ENCODE data around the gene ZNF268. TPM values are rescaled to one million over a fixed set of nuclear protein-coding genes. Genes with fewer than 3 reads are reported as not detected.

ZNF268 gene
- polyA plus RNA-seq, 1 experiment: 16.1 TPM

DNA sequence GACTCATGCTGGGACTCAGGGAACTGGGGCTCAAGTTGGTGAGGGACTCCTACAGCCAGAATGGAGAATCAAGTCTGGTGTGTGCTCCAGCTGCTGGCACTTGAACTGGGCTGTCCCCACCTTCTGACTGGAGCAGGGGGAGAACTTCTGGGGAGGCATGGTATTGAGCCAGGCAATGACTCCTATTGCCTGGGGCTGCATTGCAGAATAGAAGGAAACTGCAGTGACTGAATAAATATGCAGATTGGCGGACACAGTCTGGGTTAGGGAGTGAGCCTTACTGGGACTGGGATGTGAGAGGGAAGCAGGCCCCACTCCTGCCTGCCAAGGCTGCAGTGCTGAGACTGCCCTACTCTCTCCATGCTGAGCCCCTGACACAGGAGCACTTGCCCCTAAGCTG, 8.8 kb upstream of the ZNF268 start:
- CTCF ChIA-PET: interaction anchor here (1.1 kb wide), 1 partner anchor 9 kb away, joined by 3 read pairs; the partner anchor contains the start of gene ZNF268

DNA sequence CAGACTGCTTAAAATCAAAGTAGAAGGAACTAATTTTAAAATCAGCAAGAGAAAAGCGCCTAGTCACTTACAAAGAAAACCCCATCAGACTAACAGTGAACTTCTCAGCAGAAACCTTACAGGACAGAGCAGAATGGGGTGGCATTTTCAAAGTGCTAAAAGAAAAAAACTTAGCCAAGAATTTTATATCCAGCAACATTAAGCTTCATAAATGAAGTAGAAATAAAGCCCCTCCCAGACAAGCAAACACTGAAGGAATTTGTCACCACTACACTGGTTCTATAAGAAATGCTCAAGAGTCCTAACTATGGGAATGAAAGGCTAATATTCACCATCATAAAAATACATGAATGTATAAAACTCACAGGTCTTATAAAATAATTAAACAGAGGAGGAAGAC, 6.4 kb upstream of the ZNF268 start:
- H3K27me3 ChIP-seq (ENCODE audit: control insufficient read depth, insufficient read depth, low read length): no peaks in the 10 kb centered on the region
- TF ChIP-seq, protein P1, sequence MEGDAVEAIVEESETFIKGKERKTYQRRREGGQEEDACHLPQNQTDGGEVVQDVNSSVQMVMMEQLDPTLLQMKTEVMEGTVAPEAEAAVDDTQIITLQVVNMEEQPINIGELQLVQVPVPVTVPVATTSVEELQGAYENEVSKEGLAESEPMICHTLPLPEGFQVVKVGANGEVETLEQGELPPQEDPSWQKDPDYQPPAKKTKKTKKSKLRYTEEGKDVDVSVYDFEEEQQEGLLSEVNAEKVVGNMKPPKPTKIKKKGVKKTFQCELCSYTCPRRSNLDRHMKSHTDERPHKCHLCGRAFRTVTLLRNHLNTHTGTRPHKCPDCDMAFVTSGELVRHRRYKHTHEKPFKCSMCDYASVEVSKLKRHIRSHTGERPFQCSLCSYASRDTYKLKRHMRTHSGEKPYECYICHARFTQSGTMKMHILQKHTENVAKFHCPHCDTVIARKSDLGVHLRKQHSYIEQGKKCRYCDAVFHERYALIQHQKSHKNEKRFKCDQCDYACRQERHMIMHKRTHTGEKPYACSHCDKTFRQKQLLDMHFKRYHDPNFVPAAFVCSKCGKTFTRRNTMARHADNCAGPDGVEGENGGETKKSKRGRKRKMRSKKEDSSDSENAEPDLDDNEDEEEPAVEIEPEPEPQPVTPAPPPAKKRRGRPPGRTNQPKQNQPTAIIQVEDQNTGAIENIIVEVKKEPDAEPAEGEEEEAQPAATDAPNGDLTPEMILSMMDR (IDR thresholded peaks at IDR 0.05; ENCODE audit: low read depth, low read length): no peak
- H3K4me3 ChIP-seq (ENCODE audit: low read depth, low read length): no peak overlapping the region
- H3K9me3 ChIP-seq (ENCODE audit: control insufficient read depth, insufficient read depth, low read length): peaks cover 34% of the 10 kb centered on the region
- POLR2A ChIA-PET: no interaction called here
- CTCF ChIA-PET: no interaction called here
- H3K27ac ChIP-seq (ENCODE audit: low read depth, low read length): no peak overlapping the region
- DNase-seq (ENCODE audit: low read depth, low spot score): no peak

More for the DNA sequence above, 8.8 kb upstream of the ZNF268 start:
- no peak overlapping the region for H3K4me3 ChIP-seq (ENCODE audit: low read depth, low read length)
- DNase-seq (ENCODE audit: low read depth, low spot score): no peak
- H3K9me3 ChIP-seq (ENCODE audit: control insufficient read depth, insufficient read depth, low read length): peaks cover 36% of the 10 kb centered on the region
- TF ChIP-seq, protein P1 (IDR thresholded peaks at IDR 0.05; ENCODE audit: low read depth, low read length): no peak
- POLR2A ChIA-PET: no interaction called here
- H3K27me3 ChIP-seq (ENCODE audit: control insufficient read depth, insufficient read depth, low read length): no peaks in the 10 kb centered on the region
- H3K27ac ChIP-seq (ENCODE audit: low read depth, low read length): no peak overlapping the region

DNA sequence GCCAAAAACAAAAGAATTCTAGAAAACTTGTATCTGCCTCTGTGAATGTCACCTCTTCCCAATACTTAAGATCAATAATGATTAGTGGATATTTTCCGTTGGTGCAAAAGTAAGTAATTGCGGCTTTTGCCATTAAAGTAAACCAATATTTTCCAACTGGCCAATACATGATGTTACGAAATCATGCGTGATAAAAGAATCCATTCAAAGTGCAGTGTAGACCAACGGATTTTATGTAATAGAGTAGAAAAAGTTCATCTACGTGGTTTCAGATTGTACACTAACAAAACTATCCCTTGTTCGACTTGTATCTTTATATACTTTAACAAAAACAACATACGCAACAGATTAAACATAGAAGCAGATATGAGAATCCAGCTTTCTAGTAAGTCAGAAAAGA, 626 bp upstream of the ZNF268 start:
- H3K4me3 ChIP-seq (ENCODE audit: low read depth, low read length): no peak overlapping the region
- ChIA-PET POLR2A (interaction anchor here (0.9 to 1.7 kb wide), 3 partner anchors 50 to 194 kb away, joined by 4 to 7 read pairs (median 5); partner anchors contain the start of genes ZNF10, ZNF26 and ZNF891), CTCF (interaction anchor here (0.7 to 2.2 kb wide), 10 partner anchors 8 to 196 kb away, joined by 3 to 8 read pairs (median 4); partner anchors contain the start of genes ZNF10, ZNF26 and ZNF891)
- TF ChIP-seq, protein P1 (IDR thresholded peaks at IDR 0.05; ENCODE audit: low read depth, low read length): no peak
- no peak overlapping the region for H3K27ac ChIP-seq (ENCODE audit: low read depth, low read length)
- DNase-seq (ENCODE audit: low read depth, low spot score): no peak
- H3K27me3 ChIP-seq (ENCODE audit: control insufficient read depth, insufficient read depth, low read length): no peaks in the 10 kb centered on the region
- peaks cover 44% of the 10 kb centered on the region for H3K9me3 ChIP-seq (ENCODE audit: control insufficient read depth, insufficient read depth, low read length)

DNA sequence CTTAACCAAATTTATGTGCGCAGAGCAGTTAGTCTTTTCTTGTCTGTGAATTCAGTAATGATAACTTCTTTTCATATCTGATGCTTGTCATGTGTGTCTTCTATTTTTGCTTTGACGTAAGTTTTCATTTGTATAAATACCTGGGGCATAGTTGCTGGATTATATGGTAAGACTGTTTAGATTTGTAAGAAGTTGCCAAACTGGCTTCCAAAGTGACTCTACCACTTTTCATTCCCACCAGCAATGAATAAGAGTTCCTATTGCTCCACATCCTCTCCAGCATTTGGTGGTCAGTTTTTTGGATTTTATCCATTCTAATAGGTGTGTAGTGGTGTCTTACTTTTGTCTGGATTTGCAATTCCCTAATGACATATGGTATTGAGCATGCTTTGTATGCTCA, 8.9 kb downstream of the ZNF268 start:
- ChIA-PET POLR2A (no interaction called here), CTCF (no interaction called here)
- TF ChIP-seq, protein P1 (IDR thresholded peaks at IDR 0.05; ENCODE audit: low read depth, low read length): no peak
- Histone ChIP-seq H3K27ac (ENCODE audit: low read depth, low read length) (no peak overlapping the region), H3K4me3 (ENCODE audit: low read depth, low read length) (no peak overlapping the region), H3K9me3 (ENCODE audit: control insufficient read depth, insufficient read depth, low read length) (peaks cover 79% of the 10 kb centered on the region), H3K27me3 (ENCODE audit: control insufficient read depth, insufficient read depth, low read length) (no peaks in the 10 kb centered on the region)
- DNase-seq (ENCODE audit: low read depth, low spot score): no peak

DNA sequence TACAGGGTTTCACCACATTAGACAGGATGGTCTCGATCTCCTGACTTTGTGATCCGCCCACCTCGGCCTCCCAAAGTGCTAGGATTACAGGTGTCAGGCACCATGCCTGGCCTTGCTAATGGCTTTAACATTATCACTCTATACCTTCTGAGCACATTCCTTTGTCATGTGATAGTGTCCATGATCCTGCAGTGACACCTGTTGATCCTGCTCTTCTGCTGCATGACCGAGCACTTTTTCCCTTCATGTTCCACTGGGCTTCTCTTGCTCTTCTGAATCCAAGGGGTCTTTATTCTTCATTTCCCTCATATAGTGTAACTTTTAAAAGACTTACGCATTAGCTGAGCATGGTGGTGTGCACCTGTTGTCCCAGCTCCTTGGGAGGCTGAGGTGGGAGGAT, 11.6 kb downstream of the ZNF268 start:
- TF ChIP-seq, protein P1 (IDR thresholded peaks at IDR 0.05; ENCODE audit: low read depth, low read length): no peak
- Histone ChIP-seq H3K27me3 (ENCODE audit: control insufficient read depth, insufficient read depth, low read length) (no peaks in the 10 kb centered on the region), H3K4me3 (ENCODE audit: low read depth, low read length) (no peak overlapping the region), H3K27ac (ENCODE audit: low read depth, low read length) (no peak overlapping the region), H3K9me3 (ENCODE audit: control insufficient read depth, insufficient read depth, low read length) (peaks cover 70% of the 10 kb centered on the region)
- ChIA-PET CTCF (no interaction called here), POLR2A (no interaction called here)
- no peak for DNase-seq (ENCODE audit: low read depth, low spot score)

Measured in AG04450 (cell line).